ENCODE measurements around the gene GPR142.
A peak's percentile ranks its signal among the peaks of the same experiment; 100 is the strongest.

The GPR142 gene

DNA sequence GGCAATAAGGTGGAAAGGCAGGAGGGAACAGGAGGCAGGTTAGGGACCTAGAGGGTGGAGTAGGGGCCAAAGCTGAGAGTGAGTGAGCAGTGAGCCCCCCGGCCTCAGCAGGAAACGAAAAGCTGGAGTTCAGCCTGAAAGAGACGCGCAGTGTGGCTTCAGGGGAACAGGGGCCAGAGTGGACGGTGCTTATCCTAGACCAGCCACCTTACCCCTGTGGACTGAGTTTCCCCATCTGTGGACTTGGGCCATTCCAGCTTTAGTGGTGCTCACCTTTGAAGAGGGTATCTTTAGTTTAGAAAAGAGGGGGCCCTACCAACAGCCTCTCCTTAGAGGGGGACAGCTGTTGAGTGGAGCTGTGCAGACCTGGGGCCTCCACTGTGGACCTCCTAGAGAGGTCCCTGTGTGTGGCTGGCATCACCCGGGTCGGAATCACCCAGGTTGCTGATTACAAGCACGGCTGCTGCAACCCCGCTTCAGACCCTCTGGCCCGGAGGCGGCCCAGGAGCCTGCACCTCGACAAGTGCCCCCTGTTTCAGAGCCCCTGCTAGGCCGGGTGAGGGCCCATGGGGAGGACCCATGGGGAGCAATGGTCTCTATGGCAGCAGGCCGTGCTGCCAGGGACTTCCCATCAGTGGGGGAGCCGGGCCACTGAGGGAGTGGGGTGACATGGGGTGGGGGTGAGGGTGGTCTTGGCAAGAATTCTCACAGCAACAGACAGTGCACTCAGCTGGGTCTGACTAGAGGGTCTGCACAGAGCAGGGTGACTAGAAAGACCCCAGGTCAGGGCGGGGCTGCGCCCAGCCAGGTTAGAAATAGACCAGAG lies 2.6 kb downstream of the GPR142 start:
- no peaks in the 10 kb centered on the region for H3K9me3 ChIP-seq (ENCODE audit: severe bottlenecking)
- no peaks in the 10 kb centered on the region for H3K36me3 ChIP-seq
- TF ChIP-seq, protein P1, sequence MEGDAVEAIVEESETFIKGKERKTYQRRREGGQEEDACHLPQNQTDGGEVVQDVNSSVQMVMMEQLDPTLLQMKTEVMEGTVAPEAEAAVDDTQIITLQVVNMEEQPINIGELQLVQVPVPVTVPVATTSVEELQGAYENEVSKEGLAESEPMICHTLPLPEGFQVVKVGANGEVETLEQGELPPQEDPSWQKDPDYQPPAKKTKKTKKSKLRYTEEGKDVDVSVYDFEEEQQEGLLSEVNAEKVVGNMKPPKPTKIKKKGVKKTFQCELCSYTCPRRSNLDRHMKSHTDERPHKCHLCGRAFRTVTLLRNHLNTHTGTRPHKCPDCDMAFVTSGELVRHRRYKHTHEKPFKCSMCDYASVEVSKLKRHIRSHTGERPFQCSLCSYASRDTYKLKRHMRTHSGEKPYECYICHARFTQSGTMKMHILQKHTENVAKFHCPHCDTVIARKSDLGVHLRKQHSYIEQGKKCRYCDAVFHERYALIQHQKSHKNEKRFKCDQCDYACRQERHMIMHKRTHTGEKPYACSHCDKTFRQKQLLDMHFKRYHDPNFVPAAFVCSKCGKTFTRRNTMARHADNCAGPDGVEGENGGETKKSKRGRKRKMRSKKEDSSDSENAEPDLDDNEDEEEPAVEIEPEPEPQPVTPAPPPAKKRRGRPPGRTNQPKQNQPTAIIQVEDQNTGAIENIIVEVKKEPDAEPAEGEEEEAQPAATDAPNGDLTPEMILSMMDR (IDR thresholded peaks at IDR 0.05; ENCODE audit: low read depth, low read length): no peak
- no peaks in the 10 kb centered on the region for H3K27me3 ChIP-seq (ENCODE audit: insufficient read depth, low read depth, severe bottlenecking)
- H3K27ac ChIP-seq: no peak overlapping the region
- DNase-seq: no peak
- no peak overlapping the region for H3K4me3 ChIP-seq (ENCODE audit: low read depth, low read length)

DNA sequence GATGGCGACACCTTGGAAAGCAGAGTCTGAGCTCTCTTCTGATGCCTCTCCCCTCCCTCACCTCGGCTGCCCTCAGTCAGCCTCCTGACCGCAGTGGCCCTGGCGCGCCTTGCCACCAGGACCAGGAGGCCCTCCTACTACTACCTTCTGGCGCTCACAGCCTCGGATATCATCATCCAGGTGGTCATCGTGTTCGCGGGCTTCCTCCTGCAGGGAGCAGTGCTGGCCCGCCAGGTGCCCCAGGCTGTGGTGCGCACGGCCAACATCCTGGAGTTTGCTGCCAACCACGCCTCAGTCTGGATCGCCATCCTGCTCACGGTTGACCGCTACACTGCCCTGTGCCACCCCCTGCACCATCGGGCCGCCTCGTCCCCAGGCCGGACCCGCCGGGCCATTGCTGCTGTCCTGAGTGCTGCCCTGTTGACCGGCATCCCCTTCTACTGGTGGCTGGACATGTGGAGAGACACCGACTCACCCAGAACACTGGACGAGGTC lies 4.4 kb downstream of the GPR142 start:
- TF ChIP-seq, protein P1 (IDR thresholded peaks at IDR 0.05; ENCODE audit: low read depth, low read length): no peak
- H3K9me3 ChIP-seq (ENCODE audit: severe bottlenecking): no peaks in the 10 kb centered on the region
- H3K27ac ChIP-seq: no peak overlapping the region
- no peaks in the 10 kb centered on the region for H3K27me3 ChIP-seq (ENCODE audit: insufficient read depth, low read depth, severe bottlenecking)
- no peaks in the 10 kb centered on the region for H3K36me3 ChIP-seq
- no peak for DNase-seq
- H3K4me3 ChIP-seq (ENCODE audit: low read depth, low read length): no peak overlapping the region

DNA sequence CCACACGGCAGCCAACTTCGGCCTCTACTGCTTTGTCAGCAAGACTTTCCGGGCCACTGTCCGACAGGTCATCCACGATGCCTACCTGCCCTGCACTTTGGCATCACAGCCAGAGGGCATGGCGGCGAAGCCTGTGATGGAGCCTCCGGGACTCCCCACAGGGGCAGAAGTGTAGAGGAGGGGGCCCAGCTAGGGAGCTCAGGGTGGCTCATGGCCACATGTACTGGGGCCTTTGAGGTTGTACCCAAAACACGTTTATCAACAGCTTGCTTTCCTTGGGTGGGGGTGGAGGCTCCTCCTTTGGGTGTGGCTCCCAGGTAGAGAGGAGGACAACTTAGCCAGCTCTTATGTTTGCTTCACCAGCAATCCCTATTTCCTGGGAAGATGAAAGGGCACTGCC lies 5.1 kb downstream of the GPR142 start:
- H3K9me3 ChIP-seq (ENCODE audit: severe bottlenecking): no peaks in the 10 kb centered on the region
- H3K27ac ChIP-seq: no peak overlapping the region
- H3K4me3 ChIP-seq (ENCODE audit: low read depth, low read length): no peak overlapping the region
- TF ChIP-seq, protein P1 (IDR thresholded peaks at IDR 0.05; ENCODE audit: low read depth, low read length): no peak
- no peaks in the 10 kb centered on the region for H3K36me3 ChIP-seq
- H3K27me3 ChIP-seq (ENCODE audit: insufficient read depth, low read depth, severe bottlenecking): no peaks in the 10 kb centered on the region
- DNase-seq: no peak

DNA sequence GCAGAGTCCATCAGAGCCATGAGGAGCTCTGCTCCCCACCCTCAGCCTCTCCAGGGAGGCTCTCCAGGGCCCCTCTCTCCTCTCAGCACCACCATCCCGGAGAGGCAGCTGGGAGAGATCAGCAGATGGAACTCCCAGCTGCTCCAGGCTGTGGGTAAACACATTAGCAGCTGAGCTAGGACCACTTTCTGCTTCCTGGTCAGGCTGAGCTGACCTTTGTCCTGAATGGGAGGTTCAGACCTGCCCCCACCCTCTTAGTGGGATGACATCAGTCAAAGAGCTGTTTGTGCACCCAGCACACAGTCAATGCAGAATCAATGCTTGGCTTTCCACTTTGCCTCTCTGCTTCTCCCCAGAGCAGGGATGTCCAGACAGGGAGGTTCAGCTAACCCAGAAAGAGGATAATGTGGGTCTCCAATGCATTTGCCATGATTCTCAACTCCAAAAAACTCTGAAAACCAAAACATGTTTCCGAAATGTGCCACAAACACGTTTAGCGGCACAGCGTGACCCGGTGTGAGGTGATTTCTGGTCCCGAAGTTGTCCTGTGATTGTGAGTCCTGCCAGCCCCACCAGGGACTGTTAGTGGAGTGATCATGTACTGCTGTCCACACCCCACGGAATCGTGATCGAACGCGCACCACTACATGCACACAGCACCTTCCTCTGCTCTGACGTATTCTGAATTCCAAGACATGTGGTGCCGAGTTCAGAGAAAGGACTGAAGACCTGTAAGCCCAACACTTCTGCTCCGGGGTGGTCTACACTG lies 6.7 kb downstream of the GPR142 start:
- peak; percentile 76 for DNase-seq
- Histone ChIP-seq H3K4me3 (ENCODE audit: low read depth, low read length) (no peak overlapping the region), H3K27me3 (ENCODE audit: insufficient read depth, low read depth, severe bottlenecking) (no peaks in the 10 kb centered on the region), H3K36me3 (no peaks in the 10 kb centered on the region), H3K27ac (peak overlapping the region; percentile 12), H3K9me3 (ENCODE audit: severe bottlenecking) (no peaks in the 10 kb centered on the region)
- TF ChIP-seq, protein P1 (IDR thresholded peaks at IDR 0.05; ENCODE audit: low read depth, low read length): no peak

DNA sequence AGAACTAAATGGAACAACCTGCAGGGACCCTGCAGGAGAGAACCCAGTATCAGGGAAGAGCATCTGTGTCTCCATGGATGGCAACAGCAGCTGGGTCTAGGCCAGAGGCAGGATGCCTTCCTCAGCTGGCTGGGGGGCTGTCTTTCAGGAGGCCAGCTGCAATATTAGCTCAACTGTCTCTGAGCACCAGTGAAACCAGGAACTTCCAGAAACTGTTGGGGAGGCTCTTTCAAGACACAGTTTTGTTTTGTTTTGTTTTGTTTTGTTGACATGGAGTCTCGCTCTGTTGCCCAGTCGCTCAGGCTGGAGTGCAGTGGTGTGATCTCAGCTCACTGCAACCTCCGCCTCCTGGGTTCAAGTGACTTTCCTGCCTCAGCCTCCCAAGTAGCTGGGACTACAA lies 7.6 kb downstream of the GPR142 start:
- no peaks in the 10 kb centered on the region for H3K27me3 ChIP-seq (ENCODE audit: insufficient read depth, low read depth, severe bottlenecking)

More for the DNA sequence above, 7.6 kb downstream of the GPR142 start:
- H3K9me3 ChIP-seq (ENCODE audit: severe bottlenecking): no peaks in the 10 kb centered on the region
- no peaks in the 10 kb centered on the region for H3K36me3 ChIP-seq
- H3K27ac ChIP-seq: no peak overlapping the region
- no peak overlapping the region for H3K4me3 ChIP-seq (ENCODE audit: low read depth, low read length)
- TF ChIP-seq, protein P1 (IDR thresholded peaks at IDR 0.05; ENCODE audit: low read depth, low read length): no peak
- DNase-seq: no peak
